Activated naive CD8-positive, alpha-beta T cell treated with anti-CD3 and anti-CD28 coated beads for 36 hours (primary cell): ENCODE results near the gene BCL6B. TPM values are rescaled to one million over a fixed set of nuclear protein-coding genes. Genes with fewer than 3 reads are reported as not detected.

Experiments
- DNase-seq: peaks from one replicate; pipeline ENCODE4 v3.0.0; 2021
- H3K27ac Mint-ChIP-seq: one replicate; pipeline ENCODE4 v1.8.0; 2022; ENCODE audit warnings: mild to moderate bottlenecking, moderate library complexity, mixed read lengths
- H3K27me3 Mint-ChIP-seq: one replicate; pipeline ENCODE4 v1.8.0; 2022; ENCODE audit warnings: mild to moderate bottlenecking, mixed read lengths
- H3K36me3 Mint-ChIP-seq: one replicate; pipeline ENCODE4 v1.8.0; 2021; ENCODE audit warnings: mild to moderate bottlenecking, mixed read lengths
- H3K4me1 Mint-ChIP-seq: one replicate; pipeline ENCODE4 v1.8.0; 2021; ENCODE audit warnings: mixed read lengths
- H3K4me3 Mint-ChIP-seq: one replicate; pipeline ENCODE4 v1.8.0; 2022; ENCODE audit warnings: mild to moderate bottlenecking, moderate library complexity, mixed read lengths
- H3K9me3 Mint-ChIP-seq: one replicate; pipeline ENCODE4 v1.8.0; 2022; ENCODE audit warnings: mixed read lengths
- total RNA-seq, 2 experiments: library from RNA; stranded (reverse); gene quantifications; one replicate each; pipeline ENCODE4 v1.2.3, GENCODE V29; 2021

The BCL6B gene
- total RNA-seq, 2 experiments from 2014 or later, result 0.85 to 1.0 TPM

DNA sequence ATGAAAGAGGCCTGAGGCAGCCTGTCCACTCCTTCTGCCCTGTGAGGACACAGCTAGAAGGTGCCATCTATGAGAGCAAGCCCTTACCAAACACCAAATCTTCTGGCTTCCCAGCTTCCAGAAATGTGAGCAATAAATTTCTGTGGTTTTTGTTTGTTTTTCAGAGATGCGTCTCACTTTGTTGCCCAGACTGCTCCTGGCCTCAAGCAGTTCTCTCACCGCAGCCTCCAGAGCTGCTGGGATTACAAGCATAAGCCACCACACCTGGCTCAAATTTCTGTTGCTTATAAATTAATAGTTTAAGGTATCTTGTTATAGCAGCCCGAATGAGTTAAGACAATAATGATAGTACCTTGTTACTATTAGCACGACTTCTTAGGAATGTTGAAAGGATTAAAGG is 33.5 kb downstream of the BCL6B start:
- Mint-ChIP-seq H3K4me3 (no peak overlapping the region), H3K4me1 (peaks cover 17% of the 10 kb centered on the region), H3K27ac (no peak overlapping the region), H3K36me3 (no peaks in the 10 kb centered on the region), H3K27me3 (no peaks in the 10 kb centered on the region), H3K9me3 (no peaks in the 10 kb centered on the region)
- DNase-seq, result no peak

DNA sequence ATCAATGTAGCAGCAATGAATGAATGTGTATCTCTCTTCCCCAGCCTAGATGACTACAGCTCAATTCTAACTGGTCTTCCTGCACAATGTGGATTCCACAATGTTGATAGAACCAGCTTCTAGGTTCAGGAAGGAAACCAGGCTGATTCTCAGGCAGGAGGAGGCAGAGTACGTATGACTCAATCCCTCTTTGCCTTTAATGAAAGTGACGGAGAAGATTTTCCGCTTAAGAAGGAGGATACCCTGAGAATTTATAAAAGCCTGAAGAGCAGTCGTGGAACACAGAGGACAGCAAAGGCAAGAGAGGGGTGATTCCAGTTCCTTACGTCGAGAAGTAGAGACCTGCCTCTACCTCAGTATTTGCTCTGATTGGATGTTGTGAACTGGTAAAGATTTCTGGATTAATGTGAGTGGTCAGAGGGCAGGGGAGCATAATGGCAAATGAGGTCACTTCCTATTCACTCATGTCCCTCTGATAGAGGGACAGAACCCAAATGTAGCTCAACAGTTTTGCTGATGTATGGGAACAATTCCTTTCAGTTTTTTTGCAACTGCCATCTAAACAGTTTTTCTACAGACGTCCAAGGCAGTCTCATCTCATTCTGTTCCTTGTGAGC is 36.1 kb downstream of the BCL6B start:
- Mint-ChIP-seq H3K27me3 (no peaks in the 10 kb centered on the region), H3K9me3 (no peaks in the 10 kb centered on the region), H3K27ac (no peak overlapping the region), H3K4me3 (no peak overlapping the region), H3K4me1 (peaks cover 18% of the 10 kb centered on the region), H3K36me3 (no peaks in the 10 kb centered on the region)
- DNase-seq, result no peak

DNA sequence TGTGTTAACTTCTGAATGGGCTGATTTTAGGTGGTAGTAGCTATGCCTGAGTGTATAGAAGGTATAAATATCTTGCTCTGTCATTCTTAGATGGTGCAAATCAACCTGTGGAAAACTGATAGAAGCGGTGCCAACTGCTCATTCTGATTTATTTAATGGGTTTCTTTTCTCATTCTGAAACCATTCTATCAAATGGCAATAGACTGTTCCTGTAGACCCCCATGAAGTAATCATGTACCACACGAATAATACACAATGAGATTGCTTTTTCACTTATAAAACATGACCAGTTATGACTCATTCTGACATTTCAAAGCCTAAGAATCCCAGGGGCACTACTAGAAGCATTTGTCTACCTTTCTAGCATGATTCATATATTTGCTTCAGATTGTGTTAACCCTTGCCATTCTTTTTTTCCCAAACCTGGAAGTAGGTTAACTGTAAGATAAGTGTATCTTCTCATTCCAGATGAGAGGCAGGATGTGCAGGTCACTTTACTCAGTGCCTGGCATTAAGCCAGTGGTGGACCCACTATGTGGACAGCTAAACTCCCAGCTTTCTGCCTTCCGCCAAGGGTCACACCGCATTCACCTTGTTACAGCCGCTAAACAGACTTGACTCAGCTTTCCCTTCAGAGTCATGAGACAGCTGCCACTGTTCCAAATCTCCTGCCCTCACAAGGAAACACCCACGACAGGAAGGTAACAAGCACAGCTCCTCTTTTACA is 37.5 kb downstream of the BCL6B start:
- Mint-ChIP-seq H3K36me3 (no peaks in the 10 kb centered on the region), H3K4me1 (peaks cover 18% of the 10 kb centered on the region), H3K9me3 (no peaks in the 10 kb centered on the region), H3K27me3 (no peaks in the 10 kb centered on the region), H3K4me3 (no peak overlapping the region), H3K27ac (peak overlapping the region; percentile 66)
- no peak for DNase-seq

DNA sequence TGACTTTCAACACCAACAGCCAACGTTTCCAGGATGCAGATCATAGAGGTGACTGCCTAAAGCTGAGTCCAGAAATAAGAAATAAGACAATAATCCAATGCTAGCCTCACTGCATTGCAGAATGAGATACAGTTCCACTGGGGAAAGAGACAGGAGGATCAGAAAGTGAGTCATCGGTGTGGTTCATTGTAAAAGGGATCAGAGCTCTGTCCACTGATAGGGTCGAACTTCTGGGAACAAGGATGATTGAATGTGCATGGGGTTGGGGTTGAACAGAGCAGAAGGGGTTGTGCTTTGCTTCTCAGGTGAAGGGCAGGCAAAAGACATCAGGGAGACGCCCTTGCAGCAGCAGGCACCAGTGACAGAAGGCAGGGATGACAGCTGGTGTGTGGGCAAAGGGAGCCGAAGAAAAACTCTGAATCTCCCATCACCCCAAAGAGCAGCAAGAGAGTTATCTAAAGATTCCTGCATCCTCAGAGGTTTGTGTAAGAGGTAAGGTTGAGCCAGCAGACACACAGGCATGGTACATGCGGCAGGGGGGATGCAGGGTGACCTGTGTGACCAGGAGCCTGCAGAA is 40.8 kb downstream of the BCL6B start:
- H3K27me3 Mint-ChIP-seq, result no peaks in the 10 kb centered on the region
- no peak overlapping the region for H3K4me3 Mint-ChIP-seq
- peaks cover 18% of the 10 kb centered on the region for H3K4me1 Mint-ChIP-seq
- H3K36me3 Mint-ChIP-seq, result peaks cover 5% of the 10 kb centered on the region
- peaks cover 5% of the 10 kb centered on the region for H3K9me3 Mint-ChIP-seq
- H3K27ac Mint-ChIP-seq, result no peak overlapping the region
- DNase-seq, result no peak

DNA sequence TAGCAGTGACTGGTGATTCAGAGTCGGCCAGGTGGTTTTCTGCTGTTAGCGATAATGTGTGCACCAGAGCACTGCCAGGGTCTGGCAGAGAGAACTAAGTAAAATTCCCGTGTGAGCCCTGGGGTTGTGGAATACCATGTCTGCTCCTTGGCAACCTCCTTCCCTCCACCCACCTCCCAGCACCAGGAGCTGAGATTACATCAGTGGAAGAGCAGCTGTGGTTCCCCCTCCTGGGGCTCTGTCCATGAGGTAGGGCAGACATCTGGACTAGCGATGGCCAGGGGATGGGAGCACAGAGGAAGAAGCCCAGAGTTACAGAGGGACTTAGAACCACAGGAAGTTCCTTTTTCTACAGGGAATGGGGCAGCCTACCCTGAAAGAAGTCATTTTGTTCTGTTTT is 41.4 kb downstream of the BCL6B start:
- Mint-ChIP-seq H3K27me3 (no peaks in the 10 kb centered on the region), H3K36me3 (peaks cover 6% of the 10 kb centered on the region), H3K4me3 (no peak overlapping the region), H3K27ac (no peak overlapping the region), H3K4me1 (peaks cover 13% of the 10 kb centered on the region), H3K9me3 (peaks cover 11% of the 10 kb centered on the region)
- DNase-seq, result no peak

DNA sequence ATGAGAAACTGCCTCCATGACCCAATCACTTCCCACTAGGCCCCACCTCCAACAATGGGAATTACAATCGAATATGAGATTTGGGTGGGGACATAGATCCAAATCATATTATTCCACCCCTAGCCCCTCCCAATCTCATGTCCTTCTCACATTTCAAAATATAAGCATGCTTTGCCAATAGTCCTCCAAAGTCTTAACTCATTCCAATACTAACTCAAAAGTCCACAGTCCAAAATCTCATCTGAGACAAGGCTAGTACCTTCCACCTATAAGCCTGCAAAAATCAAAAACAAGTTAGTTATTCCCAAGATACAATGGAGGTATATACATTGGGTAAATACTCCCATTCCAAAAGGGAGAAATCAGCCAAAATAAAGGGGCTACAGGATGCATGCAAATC is 44.3 kb downstream of the BCL6B start:
- H3K4me1 Mint-ChIP-seq, result no peaks in the 10 kb centered on the region
- DNase-seq, result no peak

DNA sequence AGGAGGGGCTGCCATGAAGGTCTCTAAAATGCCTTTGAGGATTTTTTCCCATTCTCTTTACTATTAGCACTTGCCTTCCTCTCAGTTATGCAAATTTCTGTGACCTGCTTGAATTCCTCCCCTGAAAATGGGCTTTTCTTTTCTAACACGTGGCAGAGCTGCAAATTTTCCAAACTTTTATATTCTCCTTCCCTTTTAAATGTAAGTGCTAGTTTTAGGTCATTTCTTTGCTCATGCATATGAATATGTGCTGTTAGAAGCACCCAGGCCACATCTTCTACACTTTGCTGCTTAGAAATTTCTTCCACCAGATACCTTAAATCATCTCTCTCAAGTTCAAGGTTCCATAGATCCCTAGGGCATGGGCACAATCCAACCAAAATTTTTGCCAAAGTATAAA is 45.4 kb downstream of the BCL6B start:
- no peaks in the 10 kb centered on the region for H3K27me3 Mint-ChIP-seq

More for the DNA sequence above, 44.3 kb downstream of the BCL6B start:
- H3K4me3 Mint-ChIP-seq, result no peak overlapping the region
- no peaks in the 10 kb centered on the region for H3K27me3 Mint-ChIP-seq
- H3K27ac Mint-ChIP-seq, result no peak overlapping the region
- H3K9me3 Mint-ChIP-seq, result peaks cover 12% of the 10 kb centered on the region
- peaks cover 6% of the 10 kb centered on the region for H3K36me3 Mint-ChIP-seq

DNA sequence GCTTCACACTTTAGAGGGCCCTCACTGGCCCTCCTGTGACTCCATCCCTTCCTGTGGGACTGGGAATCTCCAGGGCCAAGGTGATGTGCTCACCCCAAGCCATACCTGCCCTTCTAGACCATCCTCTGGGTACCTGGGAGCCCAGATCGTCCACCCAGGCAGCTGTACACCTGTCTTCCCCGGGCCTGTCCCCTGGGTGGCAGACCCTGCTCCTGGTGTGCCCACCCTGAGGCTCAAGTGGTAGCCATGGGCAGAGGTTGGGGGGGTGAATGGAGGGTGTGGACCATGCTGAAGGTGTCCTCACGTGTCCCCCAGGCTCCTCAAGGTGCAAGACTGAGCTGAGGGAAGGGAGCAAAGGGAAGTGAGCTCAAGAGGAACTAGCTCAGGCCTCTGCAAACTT is 47.9 kb downstream of the BCL6B start:
- H3K27me3 Mint-ChIP-seq, result no peaks in the 10 kb centered on the region
- H3K9me3 Mint-ChIP-seq, result peaks cover 12% of the 10 kb centered on the region
- no peaks in the 10 kb centered on the region for H3K4me1 Mint-ChIP-seq
- no peak overlapping the region for H3K27ac Mint-ChIP-seq
- no peak overlapping the region for H3K4me3 Mint-ChIP-seq
- no peak for DNase-seq
- peaks cover 6% of the 10 kb centered on the region for H3K36me3 Mint-ChIP-seq

More for the DNA sequence above, 45.4 kb downstream of the BCL6B start:
- DNase-seq, result no peak
- Mint-ChIP-seq H3K27ac (no peak overlapping the region), H3K4me1 (no peaks in the 10 kb centered on the region), H3K9me3 (peaks cover 12% of the 10 kb centered on the region), H3K4me3 (no peak overlapping the region), H3K36me3 (peaks cover 6% of the 10 kb centered on the region)

DNA sequence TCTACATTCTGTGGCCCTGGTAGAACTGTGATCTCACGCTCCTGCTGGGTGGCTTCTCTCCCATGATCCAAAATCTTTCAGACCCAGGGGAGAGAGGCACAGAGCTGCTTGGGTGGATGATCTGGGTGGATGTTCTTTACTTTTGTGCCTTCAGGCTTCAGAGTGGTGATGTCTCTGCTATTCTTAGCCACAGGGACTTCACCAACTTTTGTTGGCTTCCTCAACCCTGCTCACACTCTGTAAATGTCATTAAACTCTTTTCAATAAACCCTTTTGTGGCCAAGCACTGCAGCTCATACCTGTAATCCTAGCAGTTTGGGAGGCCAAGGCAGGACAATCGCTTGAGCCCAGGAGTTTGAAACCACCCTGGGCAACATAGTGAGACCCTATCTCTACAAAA is 49.6 kb downstream of the BCL6B start:
- DNase-seq, result no peak
- peaks cover 12% of the 10 kb centered on the region for H3K9me3 Mint-ChIP-seq
- no peak overlapping the region for H3K27ac Mint-ChIP-seq
- H3K36me3 Mint-ChIP-seq, result peaks cover 6% of the 10 kb centered on the region
- H3K4me3 Mint-ChIP-seq, result no peak overlapping the region
- no peaks in the 10 kb centered on the region for H3K4me1 Mint-ChIP-seq
- H3K27me3 Mint-ChIP-seq, result no peaks in the 10 kb centered on the region

DNA sequence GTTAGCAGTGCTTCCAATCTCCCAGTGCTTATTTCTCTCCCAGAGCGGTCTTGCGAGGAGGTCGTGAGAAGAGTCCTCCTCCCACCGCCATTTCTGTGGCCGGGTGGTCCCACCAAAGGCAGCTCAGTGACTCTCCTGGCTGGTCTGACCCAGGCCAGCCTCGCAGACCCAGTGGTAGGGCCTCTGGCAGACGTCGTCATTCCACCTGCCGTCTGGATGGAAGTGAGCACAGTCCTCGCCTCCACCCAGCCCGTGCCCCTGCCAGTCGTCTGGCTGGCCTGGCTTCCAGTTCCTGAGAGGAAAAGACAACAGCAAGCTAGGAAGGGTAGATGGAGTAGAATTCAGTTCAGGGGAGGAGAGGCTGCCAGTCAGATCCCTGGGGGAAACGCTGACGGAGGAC is 52.1 kb downstream of the BCL6B start:
- no peaks in the 10 kb centered on the region for H3K4me1 Mint-ChIP-seq
- no peaks in the 10 kb centered on the region for H3K27me3 Mint-ChIP-seq
- H3K36me3 Mint-ChIP-seq, result no peaks in the 10 kb centered on the region
- no peak for DNase-seq
- no peak overlapping the region for H3K27ac Mint-ChIP-seq
- H3K4me3 Mint-ChIP-seq, result no peak overlapping the region
- H3K9me3 Mint-ChIP-seq, result no peaks in the 10 kb centered on the region

DNA sequence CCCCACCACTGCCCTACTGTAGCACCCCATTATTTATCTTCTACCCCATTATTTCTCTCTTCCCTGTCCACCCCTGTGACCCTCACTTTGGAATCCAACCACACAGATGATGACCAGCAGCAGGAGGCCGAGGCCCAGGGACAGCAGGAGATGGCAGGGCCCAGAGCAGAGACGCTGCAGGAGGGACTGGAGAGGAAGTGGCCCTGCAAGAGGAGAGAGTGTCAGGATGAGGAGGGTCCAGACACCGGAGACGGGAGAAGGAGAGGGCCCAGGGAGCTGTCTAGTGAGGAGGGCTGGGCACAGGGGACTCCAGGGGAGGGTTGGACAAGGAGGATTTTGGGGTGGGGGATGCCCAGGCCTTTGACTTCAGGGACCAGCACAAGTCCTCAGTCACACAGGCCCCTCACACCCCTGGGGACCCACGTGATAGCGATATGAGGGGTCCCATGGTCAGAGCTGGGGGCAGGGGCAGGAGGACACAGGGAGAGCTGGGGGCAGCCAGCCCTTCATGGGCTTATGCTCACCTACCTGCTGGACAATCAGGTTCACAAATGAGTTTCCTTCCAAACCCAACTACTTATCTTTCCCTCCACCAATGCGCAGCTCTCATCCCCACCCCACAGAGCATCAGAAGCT is 55.2 kb downstream of the BCL6B start:
- H3K4me3 Mint-ChIP-seq, result no peak overlapping the region
- no peaks in the 10 kb centered on the region for H3K36me3 Mint-ChIP-seq
- DNase-seq, result no peak
- no peak overlapping the region for H3K27ac Mint-ChIP-seq
- peaks cover 4% of the 10 kb centered on the region for H3K9me3 Mint-ChIP-seq
- H3K4me1 Mint-ChIP-seq, result peaks cover 9% of the 10 kb centered on the region
- H3K27me3 Mint-ChIP-seq, result no peaks in the 10 kb centered on the region

DNA sequence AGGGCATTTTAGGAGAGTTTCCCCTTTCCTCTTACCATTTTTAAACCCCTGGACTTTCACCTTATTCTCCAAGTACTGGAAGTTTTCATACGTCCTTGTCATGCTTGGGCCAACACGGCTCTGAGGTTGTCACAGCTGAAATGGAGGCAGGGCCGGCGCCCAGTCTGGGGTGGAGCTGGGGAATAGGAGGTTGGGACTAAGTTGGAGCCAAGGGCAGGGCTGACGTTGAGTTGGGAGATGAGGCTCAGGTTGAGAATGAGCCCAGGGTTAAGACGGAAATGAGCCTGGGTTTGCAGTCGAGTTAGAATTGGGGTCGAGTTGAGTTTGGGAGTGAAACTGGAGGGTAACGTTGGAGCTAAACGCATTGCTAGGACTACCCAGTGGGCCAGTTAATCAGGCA is 55.9 kb downstream of the BCL6B start:
- no peaks in the 10 kb centered on the region for H3K36me3 Mint-ChIP-seq
- no peak for DNase-seq
- no peak overlapping the region for H3K27ac Mint-ChIP-seq
- H3K27me3 Mint-ChIP-seq, result peaks cover 1% of the 10 kb centered on the region
- no peak overlapping the region for H3K4me3 Mint-ChIP-seq
- H3K4me1 Mint-ChIP-seq, result peaks cover 13% of the 10 kb centered on the region
- peaks cover 4% of the 10 kb centered on the region for H3K9me3 Mint-ChIP-seq

Other genes starting within 250 kb of the BCL6B start
- gene FBXO39, start 246.8 kb upstream of the BCL6B start, total RNA-seq, result not detected
- gene TEKT1, start 191.3 kb upstream of the BCL6B start, total RNA-seq, result not detected
- not detected for gene ALOX12, start 27.0 kb upstream of the BCL6B start, total RNA-seq
- gene RNASEK, start 10.4 kb upstream of the BCL6B start, total RNA-seq, result 10 to 100 TPM; 90.6 to 98.6 TPM
- 1 to 10 TPM; 5.2 to 6.2 TPM for gene SLC16A13, start 13.0 kb downstream of the BCL6B start, total RNA-seq
- 1 to 10 TPM; 1.5 to 1.8 TPM for gene SLC16A11, start 21.0 kb downstream of the BCL6B start, total RNA-seq
- gene CLEC10A, start 57.2 kb downstream of the BCL6B start, total RNA-seq, result not detected
- gene ASGR2, start 91.8 kb downstream of the BCL6B start, total RNA-seq, result not detected
- gene ASGR1, start 156.3 kb downstream of the BCL6B start, total RNA-seq, result 1 to 10 TPM; 2.8 to 4.4 TPM
- 1 to 10 TPM; 8.9 to 9.8 TPM for gene DLG4, start 196.8 kb downstream of the BCL6B start, total RNA-seq
- 100 to 1,000 TPM; 245 to 256 TPM for gene ACADVL, start 196.9 kb downstream of the BCL6B start, total RNA-seq
- 10 to 100 TPM; 64.4 to 66.5 TPM for gene DVL2, start 211.5 kb downstream of the BCL6B start, total RNA-seq
- gene PHF23, start 216.4 kb downstream of the BCL6B start, total RNA-seq, result 10 to 100 TPM; 28.1 to 28.8 TPM
- 100 to 1,000 TPM; 112 to 113 TPM for gene GABARAP, start 219.4 kb downstream of the BCL6B start, total RNA-seq
- gene CTDNEP1, start 228.7 kb downstream of the BCL6B start, total RNA-seq, result 100 to 1,000 TPM; 180 to 191 TPM
- 100 to 1,000 TPM in 1 of 2 experiments, 10 to 100 TPM in 1; 99.0 to 110 TPM for gene ELP5, start 229.2 kb downstream of the BCL6B start, total RNA-seq
- 1 to 10 TPM in 1 of 2 experiments, under 1 TPM in 1; 0.90 to 1.6 TPM for gene CLDN7, start 239.4 kb downstream of the BCL6B start, total RNA-seq